ENCODE data around the gene HK1.

Gene HK1

DNA sequence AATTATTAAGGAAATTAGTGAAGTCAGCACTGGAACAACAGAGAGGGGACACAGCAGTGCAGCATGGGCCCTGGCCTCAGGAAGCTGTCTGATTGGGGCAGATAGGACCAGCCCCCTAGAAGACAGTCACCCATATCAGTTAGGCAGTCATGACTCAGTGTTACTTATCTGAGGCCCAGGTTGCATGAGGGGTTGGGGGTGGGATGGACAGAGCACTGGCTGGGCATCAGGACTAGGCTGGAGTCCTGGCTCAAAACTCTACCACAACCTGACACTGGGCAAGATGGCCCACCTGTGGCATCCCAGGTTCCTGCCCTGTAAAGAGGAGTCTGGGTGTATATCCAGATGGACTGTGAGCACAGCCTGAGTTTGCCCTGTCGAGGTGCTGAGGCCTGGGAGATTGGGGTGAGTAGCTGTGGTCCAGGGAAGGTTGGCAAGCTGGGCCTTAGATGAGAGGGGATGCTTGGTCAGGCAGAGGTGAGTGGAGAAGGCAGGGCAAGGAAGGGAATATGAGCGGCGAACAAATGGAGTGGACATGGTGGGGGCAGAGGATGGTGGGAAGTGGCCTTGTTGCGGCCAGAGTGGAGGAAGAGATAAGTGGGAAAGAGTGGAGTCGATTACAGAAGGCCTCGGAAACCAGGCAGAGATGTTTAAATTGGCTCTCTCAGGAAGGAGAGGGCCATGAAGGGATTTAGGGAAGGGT, 37.5 kb downstream of the HK1 start:
- H3K9me3 ChIP-seq (ENCODE audit: control extremely low read depth in 1 of 5, control insufficient read depth in 4 of 5, insufficient read depth in 2 of 5, low read depth in 1 of 5, low read length in 4 of 5), result no peaks in the 10 kb centered on the region
- ChIA-PET CTCF (interaction anchor here (1.3 kb wide), 1 partner anchor 79 kb away, joined by 3 read pairs; no protein-coding TSS in a partner anchor), POLR2A (no interaction called here)
- DNase-seq, result peak in 1 of 3 donors; percentile 26
- no peaks in the 10 kb centered on the region for H3K36me3 ChIP-seq (ENCODE audit: control insufficient read depth in 4 of 4, insufficient read depth in 4 of 4, low read length in 3 of 4)
- 95% methylated on average over 5 of the region's 6 CpGs for WGBS (ENCODE audit: insufficient coverage)
- H3K4me1 ChIP-seq (ENCODE audit: control extremely low read depth in 1 of 4, control insufficient read depth in 4 of 4, insufficient read depth in 4 of 4, low read length in 3 of 4), result peaks cover 2 to 43% (median 25%) of the 10 kb centered on the region in 4 experiments
- H3K27me3 ChIP-seq (replicated peaks in 2 of 5; ENCODE audit: control insufficient read depth in 4 of 5, insufficient read depth in 5 of 5, low read length in 4 of 5), result no peaks in the 10 kb centered on the region
- peak overlapping the region in 1 of 7 experiments; percentile 34 for H3K4me3 ChIP-seq (ENCODE audit: control insufficient read depth in 1 of 7, extremely low read depth in 1 of 7, insufficient read depth in 4 of 7, low read depth in 2 of 7, low read length in 6 of 7)
- H3K27ac ChIP-seq (ENCODE audit: insufficient read depth in 1 of 2, low read depth in 1 of 2, low read length in 2 of 2, poor library complexity in 1 of 2, severe bottlenecking in 2 of 2), result peak overlapping the region in 1 of 2 experiments; percentile 80

DNA sequence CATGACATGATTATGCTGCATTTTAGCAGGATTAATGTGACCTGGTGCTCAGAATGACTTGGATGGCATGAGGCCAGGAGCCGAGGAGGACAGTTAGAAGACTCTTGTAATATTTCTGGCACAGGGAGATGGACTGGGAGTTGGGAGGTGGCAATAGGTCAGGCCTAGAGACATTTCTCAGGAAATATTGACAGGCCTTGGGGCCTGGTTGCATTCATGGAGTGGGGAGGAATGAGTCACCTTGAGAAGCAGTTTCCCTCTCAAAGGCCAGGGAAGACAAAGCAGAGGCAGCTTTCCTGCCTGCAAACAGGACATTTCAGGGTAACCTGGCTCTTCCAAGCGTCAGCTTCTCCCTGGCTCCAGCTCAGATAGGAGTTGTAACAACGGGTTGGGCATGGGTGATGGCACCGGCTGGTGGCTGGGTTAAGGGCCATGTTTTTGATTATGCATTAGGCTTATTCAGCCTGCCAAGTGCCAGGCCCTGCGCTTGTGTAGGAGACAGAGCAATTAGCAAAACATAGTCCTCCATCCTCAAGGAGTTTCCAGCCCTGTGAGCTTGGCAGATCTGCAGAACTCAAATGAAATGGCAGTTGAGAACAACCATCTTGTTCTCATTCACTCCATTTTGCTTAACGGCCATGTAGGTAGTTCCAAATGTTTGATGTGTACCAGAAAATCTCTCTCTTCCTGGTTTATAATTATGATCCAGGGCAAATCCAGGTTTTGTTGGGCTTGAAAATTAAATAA, 38.2 kb downstream of the HK1 start:
- Histone ChIP-seq H3K27me3 (replicated peaks in 2 of 5; ENCODE audit: control insufficient read depth in 4 of 5, insufficient read depth in 5 of 5, low read length in 4 of 5) (no peaks in the 10 kb centered on the region), H3K27ac (ENCODE audit: insufficient read depth in 1 of 2, low read depth in 1 of 2, low read length in 2 of 2, poor library complexity in 1 of 2, severe bottlenecking in 2 of 2) (peak overlapping the region in 1 of 2 experiments; percentile 80), H3K4me3 (ENCODE audit: control insufficient read depth in 1 of 7, extremely low read depth in 1 of 7, insufficient read depth in 4 of 7, low read depth in 2 of 7, low read length in 6 of 7) (peak overlapping the region in 1 of 7 experiments; percentile 34), H3K9me3 (ENCODE audit: control extremely low read depth in 1 of 5, control insufficient read depth in 4 of 5, insufficient read depth in 2 of 5, low read depth in 1 of 5, low read length in 4 of 5) (no peaks in the 10 kb centered on the region), H3K4me1 (ENCODE audit: control extremely low read depth in 1 of 4, control insufficient read depth in 4 of 4, insufficient read depth in 4 of 4, low read length in 3 of 4) (peaks cover 2 to 50% (median 27%) of the 10 kb centered on the region in 4 experiments), H3K36me3 (ENCODE audit: control insufficient read depth in 4 of 4, insufficient read depth in 4 of 4, low read length in 3 of 4) (no peaks in the 10 kb centered on the region)
- no peak for DNase-seq
- ChIA-PET POLR2A (no interaction called here), CTCF (interaction anchor here (0.6 to 1.8 kb wide), 5 partner anchors 8 to 87 kb away, joined by 3 to 9 read pairs (median 4); no protein-coding TSS in a partner anchor)
- 98% methylated on average over 4 of the region's 6 CpGs for WGBS (ENCODE audit: insufficient coverage)

DNA sequence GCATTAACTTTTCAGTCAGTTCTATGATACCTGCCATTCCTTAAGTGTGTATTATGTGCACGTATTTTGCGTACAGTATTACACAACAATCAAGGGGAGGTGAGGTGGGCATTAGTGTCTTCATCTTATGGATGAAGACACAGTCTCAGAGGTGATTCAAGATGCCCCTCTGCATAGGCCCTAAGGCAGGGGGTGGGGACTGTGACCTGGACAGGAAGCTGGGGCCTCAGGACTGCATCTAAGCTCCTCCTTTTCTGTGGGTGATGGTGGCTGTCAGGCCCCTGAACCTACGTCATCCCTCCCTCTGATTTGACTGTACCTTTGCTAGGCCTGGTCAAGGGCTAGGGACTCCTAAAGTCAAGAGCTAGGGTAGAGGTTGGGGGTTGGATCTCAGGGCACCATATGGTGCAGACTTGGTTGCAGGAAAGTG, 38.9 kb downstream of the HK1 start:
- H3K9me3 ChIP-seq (ENCODE audit: control extremely low read depth in 1 of 5, control insufficient read depth in 4 of 5, insufficient read depth in 2 of 5, low read depth in 1 of 5, low read length in 4 of 5), result no peaks in the 10 kb centered on the region
- H3K4me1 ChIP-seq (ENCODE audit: control extremely low read depth in 1 of 4, control insufficient read depth in 4 of 4, insufficient read depth in 4 of 4, low read length in 3 of 4), result peaks cover 2 to 50% (median 27%) of the 10 kb centered on the region in 4 experiments
- H3K27ac ChIP-seq (ENCODE audit: insufficient read depth in 1 of 2, low read depth in 1 of 2, low read length in 2 of 2, poor library complexity in 1 of 2, severe bottlenecking in 2 of 2), result peak overlapping the region in 1 of 2 experiments; percentile 80
- H3K27me3 ChIP-seq (replicated peaks in 2 of 5; ENCODE audit: control insufficient read depth in 4 of 5, insufficient read depth in 5 of 5, low read length in 4 of 5), result no peaks in the 10 kb centered on the region
- DNase-seq, result no peak
- peak overlapping the region in 1 of 7 experiments; percentile 97 for H3K4me3 ChIP-seq (ENCODE audit: control insufficient read depth in 1 of 7, extremely low read depth in 1 of 7, insufficient read depth in 4 of 7, low read depth in 2 of 7, low read length in 6 of 7)
- whole genome bisulfite sequencing (ENCODE audit: insufficient coverage), result 93% methylated on average over 3 of the region's 3 CpGs
- no peaks in the 10 kb centered on the region for H3K36me3 ChIP-seq (ENCODE audit: control insufficient read depth in 4 of 4, insufficient read depth in 4 of 4, low read length in 3 of 4)
- CTCF ChIA-PET, result interaction anchor here (0.6 to 2.3 kb wide), 9 partner anchors 8 to 91 kb away, joined by 3 to 9 read pairs (median 5); no protein-coding TSS in a partner anchor
- POLR2A ChIA-PET, result no interaction called here

GRCh38 chr10:69317626-69318105, 39.4 kb downstream of the HK1 start:
- DNase-seq, result no peak
- WGBS (ENCODE audit: insufficient coverage), result 74% methylated on average over 7 of the region's 8 CpGs
- H3K27ac ChIP-seq (ENCODE audit: insufficient read depth in 1 of 2, low read depth in 1 of 2, low read length in 2 of 2, poor library complexity in 1 of 2, severe bottlenecking in 2 of 2), result peak overlapping the region in 1 of 2 experiments; percentile 80
- no peaks in the 10 kb centered on the region for H3K27me3 ChIP-seq (replicated peaks in 2 of 5; ENCODE audit: control insufficient read depth in 4 of 5, insufficient read depth in 5 of 5, low read length in 4 of 5)
- peak overlapping the region; percentile 81 to 97 (median 90) for H3K4me3 ChIP-seq (ENCODE audit: control insufficient read depth in 1 of 7, extremely low read depth in 1 of 7, insufficient read depth in 4 of 7, low read depth in 2 of 7, low read length in 6 of 7)
- CTCF ChIA-PET, result interaction anchor here (0.9 to 2.3 kb wide), 8 partner anchors 10 to 91 kb away, joined by 3 to 9 read pairs (median 6); no protein-coding TSS in a partner anchor
- H3K36me3 ChIP-seq (ENCODE audit: control insufficient read depth in 4 of 4, insufficient read depth in 4 of 4, low read length in 3 of 4), result no peaks in the 10 kb centered on the region
- H3K9me3 ChIP-seq (ENCODE audit: control extremely low read depth in 1 of 5, control insufficient read depth in 4 of 5, insufficient read depth in 2 of 5, low read depth in 1 of 5, low read length in 4 of 5), result no peaks in the 10 kb centered on the region
- POLR2A ChIA-PET, result no interaction called here
- peaks cover 2 to 50% (median 27%) of the 10 kb centered on the region in 4 experiments for H3K4me1 ChIP-seq (ENCODE audit: control extremely low read depth in 1 of 4, control insufficient read depth in 4 of 4, insufficient read depth in 4 of 4, low read length in 3 of 4)

- peak overlapping the region in 1 of 2 experiments; percentile 80 for H3K27ac ChIP-seq (ENCODE audit: insufficient read depth in 1 of 2, low read depth in 1 of 2, low read length in 2 of 2, poor library complexity in 1 of 2, severe bottlenecking in 2 of 2)
- H3K9me3 ChIP-seq (ENCODE audit: control extremely low read depth in 1 of 5, control insufficient read depth in 4 of 5, insufficient read depth in 2 of 5, low read depth in 1 of 5, low read length in 4 of 5), result no peaks in the 10 kb centered on the region
- WGBS (ENCODE audit: insufficient coverage), result 0% methylated on average over 59 of the region's 90 CpGs
- H3K36me3 ChIP-seq (ENCODE audit: control insufficient read depth in 4 of 4, insufficient read depth in 4 of 4, low read length in 3 of 4), result no peaks in the 10 kb centered on the region
- CTCF ChIA-PET, result interaction anchor here (0.9 to 2.3 kb wide), 8 partner anchors 9 to 90 kb away, joined by 3 to 9 read pairs (median 6); no protein-coding TSS in a partner anchor
- peak overlapping the region; percentile 81 to 97 (median 90) for H3K4me3 ChIP-seq (ENCODE audit: control insufficient read depth in 1 of 7, extremely low read depth in 1 of 7, insufficient read depth in 4 of 7, low read depth in 2 of 7, low read length in 6 of 7)
- peak; percentile 83 to 93 (median 91) for DNase-seq
- H3K4me1 ChIP-seq (ENCODE audit: control extremely low read depth in 1 of 4, control insufficient read depth in 4 of 4, insufficient read depth in 4 of 4, low read length in 3 of 4), result peaks cover 2 to 50% (median 27%) of the 10 kb centered on the region in 4 experiments
- POLR2A ChIA-PET, result interaction anchor here (0.9 kb wide), 2 partner anchors 9 to 19 kb away, joined by 3 to 4 read pairs; no protein-coding TSS in a partner anchor
- H3K27me3 ChIP-seq (replicated peaks in 2 of 5; ENCODE audit: control insufficient read depth in 4 of 5, insufficient read depth in 5 of 5, low read length in 4 of 5), result no peaks in the 10 kb centered on the region
These were observed 40.0 kb downstream of the HK1 start for GRCh38 chr10:69318106-69318866.

DNA sequence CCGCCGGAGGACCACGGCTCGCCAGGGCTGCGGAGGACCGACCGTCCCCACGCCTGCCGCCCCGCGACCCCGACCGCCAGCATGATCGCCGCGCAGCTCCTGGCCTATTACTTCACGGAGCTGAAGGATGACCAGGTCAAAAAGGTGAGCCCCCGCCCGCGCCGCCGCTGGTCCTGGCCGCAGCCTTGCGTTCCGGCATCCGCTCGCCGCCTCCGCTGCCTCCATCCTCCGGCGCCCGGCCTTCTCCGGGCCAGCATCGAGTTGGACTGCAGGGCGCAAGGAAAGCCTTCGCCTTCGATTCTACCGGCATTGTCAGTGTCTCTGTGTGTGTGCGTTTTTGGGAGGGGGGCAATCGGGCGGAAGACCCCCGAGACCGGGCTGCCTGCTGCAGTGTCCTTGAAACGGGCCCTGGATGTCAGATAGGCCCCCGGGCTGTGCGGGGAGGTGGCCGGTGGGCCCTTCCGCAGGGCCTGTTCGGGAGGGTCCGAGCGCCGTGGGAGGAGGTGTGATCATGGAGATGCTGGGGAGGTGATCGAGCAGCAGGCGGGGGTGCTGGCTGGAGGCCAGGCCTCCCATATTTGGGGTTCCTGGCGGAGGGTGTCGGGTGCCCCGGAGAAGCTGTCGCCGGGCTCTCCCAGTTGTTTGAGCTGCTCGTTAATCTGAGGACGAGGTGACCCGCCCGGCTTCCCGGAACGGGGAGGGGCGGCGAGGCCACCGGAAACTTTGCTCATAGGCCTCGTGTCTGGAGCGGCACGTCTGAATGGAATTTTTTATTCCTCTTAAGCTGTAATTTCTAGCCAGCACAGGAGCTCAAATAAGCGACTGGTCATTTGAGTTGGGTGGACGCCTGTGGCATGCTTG, 40.8 kb downstream of the HK1 start:
- POLR2A ChIA-PET, result interaction anchor here (0.7 to 0.9 kb wide), 4 partner anchors 9 to 18 kb away, joined by 3 to 4 read pairs (median 4); no protein-coding TSS in a partner anchor
- H3K4me1 ChIP-seq (ENCODE audit: control extremely low read depth in 1 of 4, control insufficient read depth in 4 of 4, insufficient read depth in 4 of 4, low read length in 3 of 4), result peaks cover 2 to 50% (median 27%) of the 10 kb centered on the region in 4 experiments
- no peaks in the 10 kb centered on the region for H3K27me3 ChIP-seq (replicated peaks in 2 of 5; ENCODE audit: control insufficient read depth in 4 of 5, insufficient read depth in 5 of 5, low read length in 4 of 5)
- H3K9me3 ChIP-seq (ENCODE audit: control extremely low read depth in 1 of 5, control insufficient read depth in 4 of 5, insufficient read depth in 2 of 5, low read depth in 1 of 5, low read length in 4 of 5), result no peaks in the 10 kb centered on the region
- peak overlapping the region; percentile 81 to 97 (median 90) for H3K4me3 ChIP-seq (ENCODE audit: control insufficient read depth in 1 of 7, extremely low read depth in 1 of 7, insufficient read depth in 4 of 7, low read depth in 2 of 7, low read length in 6 of 7)
- peak overlapping the region in 1 of 2 experiments; percentile 65 for H3K27ac ChIP-seq (ENCODE audit: insufficient read depth in 1 of 2, low read depth in 1 of 2, low read length in 2 of 2, poor library complexity in 1 of 2, severe bottlenecking in 2 of 2)
- CTCF ChIA-PET, result interaction anchor here (1.1 to 2.3 kb wide), 5 partner anchors 9 to 80 kb away, joined by 3 to 8 read pairs (median 6); no protein-coding TSS in a partner anchor
- DNase-seq, result peak in 2 of 3 donors; percentile 54 to 64
- WGBS (ENCODE audit: insufficient coverage), result 1% methylated on average over 54 of the region's 73 CpGs
- no peaks in the 10 kb centered on the region for H3K36me3 ChIP-seq (ENCODE audit: control insufficient read depth in 4 of 4, insufficient read depth in 4 of 4, low read length in 3 of 4)

All from common myeloid progenitor, CD34-positive (primary cell).